Activated T-helper 9 cell treated with anti-CD3 and anti-CD28 coated beads, Interleukin-2, amount 50 U/mL, for 16 hours (primary cell): ENCODE data around the gene GPER1.
"Not testable (repeated sequence)": the region's sequence is repeated elsewhere in the genome, so short reads cannot be mapped to it uniquely, and the experiment has no call there.

ENCODE experiments used
- DNase-seq: peaks from one replicate; pipeline ENCODE4 v3.0.0-alpha.2; 2020; ENCODE audit warnings: low read depth

Gene GPER1

GRCh38 chr7:1087952-1088920, at the start of gene GPER1:
TSS of gene GPER1 (plus strand) at chr7:1088113. CDS start at chr7:1091729, 3,616 bp downstream.
- no peak for DNase-seq

GRCh38 chr7:1040233-1040632, 47.7 kb upstream of the GPER1 start:
- not testable (repeated sequence) for DNase-seq

DNA sequence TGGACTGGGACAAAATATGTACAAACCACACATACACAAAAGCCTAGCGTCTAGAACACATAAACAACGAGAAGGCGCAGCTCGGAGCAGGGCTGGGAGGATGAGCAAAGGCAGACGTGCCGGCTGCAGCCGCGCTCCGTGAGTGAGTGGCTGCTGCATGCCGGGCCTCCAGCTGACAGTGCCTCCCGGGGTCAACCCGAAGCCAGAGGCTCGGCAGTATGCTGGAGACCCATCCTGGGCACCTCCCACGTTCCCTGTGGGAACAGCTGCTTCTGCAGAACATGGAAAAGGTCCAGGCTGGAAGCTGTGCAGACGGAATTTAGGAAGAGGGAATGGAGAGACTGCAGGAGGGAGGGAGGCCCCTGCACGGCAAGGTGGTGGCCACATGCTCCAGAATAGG, 47.1 kb upstream of the GPER1 start:
- no peak for DNase-seq

DNA sequence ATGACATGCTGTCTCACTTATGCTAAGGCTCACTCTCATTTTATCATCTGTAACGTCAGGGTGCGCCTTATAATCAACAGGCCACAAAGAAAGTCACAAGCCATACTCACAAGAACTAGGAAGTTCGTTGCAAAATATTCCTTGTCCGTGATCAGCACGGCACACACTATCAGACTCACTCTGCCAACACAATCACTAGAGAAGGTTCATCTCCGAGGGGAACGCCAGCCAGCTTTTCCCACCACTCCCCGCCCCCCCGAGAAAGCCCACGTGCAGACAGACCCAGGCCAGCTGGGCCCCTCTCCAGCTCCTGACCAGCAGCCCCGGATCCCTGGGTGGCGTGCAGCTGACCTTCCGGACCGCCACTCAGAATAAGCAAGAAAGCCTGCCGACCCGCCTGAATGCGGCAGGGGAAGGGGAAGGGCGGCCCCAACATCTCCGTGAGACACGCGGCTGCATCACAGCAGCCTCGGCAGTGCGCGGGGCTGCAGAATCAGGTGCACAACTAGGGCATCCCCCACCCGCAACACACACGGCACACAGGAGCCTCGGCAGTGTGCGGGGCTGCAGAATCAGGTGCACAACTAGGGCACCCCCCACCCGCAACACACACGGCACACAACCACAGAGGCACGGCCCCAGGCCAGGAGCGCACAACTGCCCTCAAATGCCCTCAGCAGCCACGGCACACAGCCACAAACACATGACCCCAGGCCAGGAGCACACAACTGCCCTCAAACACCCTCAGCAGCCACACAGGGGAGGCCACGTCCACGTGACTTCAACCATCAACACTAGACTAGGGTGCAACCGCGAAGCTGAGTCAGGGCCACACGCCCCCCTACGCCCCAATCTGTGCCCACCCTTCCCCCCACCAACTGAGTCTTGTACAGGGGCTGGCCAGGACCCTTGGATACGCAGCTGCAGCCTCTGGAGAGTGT, 46.1 kb upstream of the GPER1 start:
- no peak for DNase-seq

- no peak for DNase-seq
Observed at GRCh38 chr7:1042492-1042833, 45.5 kb upstream of the GPER1 start.

DNA sequence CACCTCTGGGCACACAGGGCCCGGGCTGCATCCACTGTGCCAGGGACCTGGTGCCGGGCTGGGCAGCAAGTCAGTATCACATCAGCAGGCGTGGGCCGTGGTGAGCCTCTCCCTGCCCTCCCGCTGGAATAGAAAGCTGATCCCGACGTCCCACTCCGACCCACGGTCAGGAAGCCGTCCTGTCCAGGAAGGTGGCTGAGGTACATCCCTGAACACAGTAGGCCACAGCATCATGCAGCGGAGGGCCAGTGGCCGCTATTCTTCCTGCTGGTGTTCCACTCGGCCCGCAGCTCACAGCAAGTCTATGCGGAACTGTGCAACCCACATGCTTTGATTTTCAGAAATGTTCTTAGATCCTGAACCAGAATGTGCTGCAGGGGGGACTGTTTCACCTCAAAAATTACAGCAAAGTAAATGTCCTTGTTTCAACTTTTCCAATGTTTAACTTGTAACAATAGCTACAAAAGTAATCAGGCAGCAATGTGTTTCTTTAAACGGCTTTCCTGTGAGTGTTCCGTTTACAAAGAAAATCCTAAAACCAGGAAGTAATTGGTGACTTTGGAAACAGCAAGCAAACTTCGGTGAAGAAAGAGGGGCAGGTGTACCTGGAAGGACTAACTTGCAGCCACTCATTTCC, 44.2 kb upstream of the GPER1 start:
- no peak for DNase-seq

DNA sequence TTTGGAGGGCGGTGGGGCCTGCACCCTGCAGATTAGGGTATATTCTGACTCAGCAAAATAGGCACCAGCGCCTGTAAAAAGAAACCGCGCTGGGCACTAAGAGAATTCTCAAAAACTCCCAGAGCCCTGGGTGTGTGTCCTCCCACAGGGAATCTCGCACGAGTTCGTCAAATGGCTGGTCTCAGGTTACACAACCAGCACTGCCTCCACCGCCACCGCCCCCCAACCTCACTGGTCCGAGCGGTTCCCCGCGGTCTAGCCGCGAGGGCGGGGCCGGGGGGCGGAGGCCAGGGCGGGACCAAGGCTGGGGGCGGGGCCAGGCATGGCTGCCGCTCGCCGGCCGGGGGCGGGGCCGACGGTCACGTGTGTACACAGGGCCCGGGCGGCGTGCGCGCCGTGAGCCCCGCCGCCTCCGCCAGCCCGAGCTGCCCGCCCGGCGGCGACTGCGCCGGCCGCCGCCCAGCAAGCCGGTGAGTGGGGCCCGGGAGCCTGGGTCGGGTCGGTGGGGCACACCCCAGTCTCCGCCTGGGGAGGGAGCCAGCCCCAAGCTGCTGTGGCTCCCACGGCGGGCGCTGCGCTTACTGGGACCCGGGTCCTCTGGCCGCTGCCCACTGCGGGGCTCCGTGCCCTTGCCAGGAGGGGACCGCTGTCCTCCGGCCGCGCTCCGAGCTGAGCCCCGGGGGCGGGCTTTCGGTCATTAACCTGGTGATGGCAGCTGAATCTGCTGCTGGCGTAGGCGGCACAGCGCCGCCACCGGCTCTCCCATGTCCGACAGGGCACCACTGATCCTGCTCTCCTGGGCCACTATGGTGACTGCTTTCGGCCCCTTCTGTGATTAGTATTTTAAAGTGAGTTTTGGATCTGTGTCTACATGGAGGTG, 43.5 kb upstream of the GPER1 start, which contains the start of gene GPR146:
Gene GPR146, plus strand, starts transcription at position 358 of the 880 bp plus-strand sequence. CDS start 12,970 bp downstream, outside the sequence.
- peak; percentile 93 for DNase-seq

GRCh38 chr7:1045069-1046063, 42.5 kb upstream of the GPER1 start:
- no peak for DNase-seq

DNA sequence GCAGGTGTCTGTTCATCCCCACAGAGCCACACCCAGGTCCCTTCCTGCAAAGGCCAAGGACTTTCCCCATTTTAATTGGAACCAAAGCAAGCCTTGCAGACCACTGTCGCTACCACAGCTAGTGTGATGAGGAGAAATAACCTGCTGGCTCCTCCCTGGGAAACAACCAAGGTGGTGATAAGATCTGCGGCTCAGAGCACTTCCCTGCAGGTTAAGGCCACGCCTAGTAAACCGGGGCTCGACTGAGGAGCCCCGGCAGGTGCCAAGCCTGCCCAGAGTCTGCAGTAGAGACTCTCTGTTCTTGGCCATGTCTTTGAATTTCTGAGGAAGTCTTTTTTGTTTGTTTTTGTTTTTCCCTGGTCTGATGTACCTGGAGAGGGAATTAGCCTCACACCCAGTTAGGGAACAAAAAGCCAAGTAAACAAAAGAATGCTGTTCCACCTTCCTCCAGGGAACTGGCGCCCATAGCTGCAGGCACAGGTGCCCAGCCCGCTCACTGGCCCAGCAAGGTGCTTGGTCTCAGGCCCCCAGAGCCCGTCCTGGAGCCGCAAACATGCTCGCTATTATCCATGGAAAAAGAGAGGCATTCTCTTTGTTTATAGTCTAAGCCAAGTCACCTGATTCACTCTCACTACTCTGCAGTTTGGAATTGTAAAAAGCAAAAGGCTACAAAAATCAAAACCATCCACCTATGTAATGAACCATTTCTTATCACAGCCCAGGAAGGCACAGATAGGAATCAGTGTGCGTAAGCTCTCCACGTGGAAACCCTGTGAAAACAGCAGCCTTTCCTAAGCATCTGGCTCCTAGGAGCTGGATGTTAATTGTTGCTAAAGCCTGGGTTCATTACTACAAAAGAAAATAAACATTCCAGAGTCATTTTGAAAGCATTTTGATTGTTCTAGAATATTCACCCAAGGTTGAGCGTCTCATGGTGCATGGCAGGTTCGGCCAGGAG, 40.9 kb upstream of the GPER1 start:
- no peak for DNase-seq

DNA sequence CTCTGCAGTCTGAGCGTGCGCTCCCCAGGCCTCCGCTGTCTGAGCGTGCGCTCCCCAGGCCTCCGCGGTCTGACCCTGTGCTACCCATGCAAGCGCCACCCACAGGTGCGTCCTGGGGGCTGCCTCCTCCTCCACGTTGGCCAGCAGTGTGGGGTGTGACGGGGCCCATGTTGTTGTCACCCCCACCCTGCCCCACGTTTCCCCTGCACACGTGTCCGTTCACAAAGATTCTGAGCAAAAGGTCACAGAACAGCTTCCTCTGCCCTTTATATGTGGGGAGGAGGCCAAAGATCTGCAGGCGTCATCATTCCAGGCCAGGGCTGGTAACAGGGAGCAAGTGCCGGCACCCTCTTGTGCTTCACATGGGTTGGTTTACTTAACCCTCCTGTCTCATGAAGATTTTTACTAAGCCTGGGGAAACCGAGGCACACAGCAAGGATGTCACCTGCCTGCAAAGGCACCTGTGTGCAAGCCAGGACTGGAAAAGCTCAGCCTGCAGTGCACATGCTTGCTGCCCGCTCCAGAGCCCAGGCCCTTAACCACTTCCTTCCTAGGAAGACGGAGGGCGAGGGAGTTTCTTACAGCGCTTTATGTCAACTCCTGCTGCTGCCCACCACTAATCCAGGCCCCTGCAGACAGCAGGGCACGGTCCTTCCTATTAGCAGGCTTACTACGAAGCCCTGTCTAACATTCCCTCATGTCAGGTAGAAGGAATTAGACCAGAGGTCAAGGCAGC, 38.7 kb upstream of the GPER1 start:
- DNase-seq = no peak

- no peak for DNase-seq
Observed at GRCh38 chr7:1049801-1050200, 38.1 kb upstream of the GPER1 start.

- DNase-seq = no peak
Observed at GRCh38 chr7:1050254-1050906, 37.5 kb upstream of the GPER1 start.

- no peak for DNase-seq
Observed at GRCh38 chr7:1050956-1051690, 36.8 kb upstream of the GPER1 start.

- DNase-seq = no peak
Observed at GRCh38 chr7:1052031-1052818, 35.7 kb upstream of the GPER1 start.

- no peak for DNase-seq
Observed at GRCh38 chr7:1053002-1053411, 34.9 kb upstream of the GPER1 start.

- DNase-seq = no peak
Observed at GRCh38 chr7:1053816-1054370, 34.0 kb upstream of the GPER1 start.
